A673 (cell line): ENCODE data around the gene SERPINC1.

ENCODE experiments used
- EZH2 ChIP-seq: fragments of 200-600 bp; sonication (generic); IDR thresholded peaks from 2 replicates; pipeline ENCODE4 v1.6.1; 2017; ENCODE audit warnings: borderline replicate concordance, low read depth, mild to moderate bottlenecking, mixed read lengths, antibody characterized with exemption, low read length; ENCODE audit not compliant: poor library complexity, severe bottlenecking
- TF ChIP-seq, protein P1 (sequence below): fragments of 300-800, 200-600 bp; sonication (generic); conservative IDR thresholded peaks from 2 replicates; pipeline ENCODE4 v1.5.1; 2017; ENCODE audit warnings: low read depth, mild to moderate bottlenecking, antibody characterized with exemption, low read length, moderate library complexity, mixed read lengths

DNA sequence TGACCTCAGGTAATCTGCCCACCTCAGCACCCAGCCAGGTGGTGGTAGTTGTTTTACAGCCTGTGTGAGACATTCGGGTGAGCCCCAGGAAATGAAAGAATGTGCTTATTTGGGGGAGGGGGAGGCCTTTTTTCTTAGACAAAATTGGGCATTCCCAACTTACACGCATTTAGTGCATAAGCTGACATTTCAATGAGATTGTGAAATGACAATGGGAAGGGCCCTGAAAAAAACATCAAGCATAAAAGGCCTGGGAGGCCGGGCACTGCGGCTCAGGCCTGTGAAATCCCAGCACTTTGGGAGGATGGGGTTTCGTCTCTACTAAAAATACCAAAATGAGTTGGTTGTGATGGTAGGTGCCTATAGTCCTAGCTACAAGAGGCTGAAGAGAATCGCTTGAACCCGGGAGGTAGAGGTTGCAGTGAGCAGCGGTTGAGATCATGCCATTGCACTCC lies 54.3 kb downstream of the SERPINC1 start:
- TF ChIP-seq, protein P1, sequence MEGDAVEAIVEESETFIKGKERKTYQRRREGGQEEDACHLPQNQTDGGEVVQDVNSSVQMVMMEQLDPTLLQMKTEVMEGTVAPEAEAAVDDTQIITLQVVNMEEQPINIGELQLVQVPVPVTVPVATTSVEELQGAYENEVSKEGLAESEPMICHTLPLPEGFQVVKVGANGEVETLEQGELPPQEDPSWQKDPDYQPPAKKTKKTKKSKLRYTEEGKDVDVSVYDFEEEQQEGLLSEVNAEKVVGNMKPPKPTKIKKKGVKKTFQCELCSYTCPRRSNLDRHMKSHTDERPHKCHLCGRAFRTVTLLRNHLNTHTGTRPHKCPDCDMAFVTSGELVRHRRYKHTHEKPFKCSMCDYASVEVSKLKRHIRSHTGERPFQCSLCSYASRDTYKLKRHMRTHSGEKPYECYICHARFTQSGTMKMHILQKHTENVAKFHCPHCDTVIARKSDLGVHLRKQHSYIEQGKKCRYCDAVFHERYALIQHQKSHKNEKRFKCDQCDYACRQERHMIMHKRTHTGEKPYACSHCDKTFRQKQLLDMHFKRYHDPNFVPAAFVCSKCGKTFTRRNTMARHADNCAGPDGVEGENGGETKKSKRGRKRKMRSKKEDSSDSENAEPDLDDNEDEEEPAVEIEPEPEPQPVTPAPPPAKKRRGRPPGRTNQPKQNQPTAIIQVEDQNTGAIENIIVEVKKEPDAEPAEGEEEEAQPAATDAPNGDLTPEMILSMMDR, result no peak
- no peak for TF ChIP-seq EZH2
